Cerebellar cortex (tissue), 1 donor: ENCODE measurements around the gene HVCN1.

Experiments used
- DNase-seq: peaks from one replicate; pipeline ENCODE4 v3.0.0-alpha.2; 2015; ENCODE audit warnings: low spot score

The HVCN1 gene

GRCh38 chr12:110616471-110617115 is 72.3 kb downstream of the HVCN1 start:
- no peak for DNase-seq

- DNase-seq = no peak
Measured at GRCh38 chr12:110615171-110615570, 73.7 kb downstream of the HVCN1 start.

GRCh38 chr12:110613771-110614684 is 74.9 kb downstream of the HVCN1 start, which contains the start of gene TCTN1:
Gene TCTN1, plus strand, starts transcription at chr12:110614129. Its CDS starts 54 bp downstream, at chr12:110614183.
- peak; percentile 93 for DNase-seq

GRCh38 chr12:110613071-110613770 is 75.7 kb downstream of the HVCN1 start:
- DNase-seq = no peak

GRCh38 chr12:110606253-110606611 is 82.7 kb downstream of the HVCN1 start:
- DNase-seq = no peak

- peak; percentile 59 for DNase-seq
Measured at GRCh38 chr12:110602085-110602814, 86.7 kb downstream of the HVCN1 start.

- peak; percentile 60 for DNase-seq
Measured at GRCh38 chr12:110600254-110600653, 88.7 kb downstream of the HVCN1 start.

- no peak for DNase-seq
Measured at GRCh38 chr12:110599334-110599733, 89.6 kb downstream of the HVCN1 start.
